IPS-NIHi7 (cell line): Measurements from ENCODE around the gene PIK3R5.

Experiments
- DNase-seq: peaks from one replicate; pipeline ENCODE4 v3.0.0; 2012; ENCODE audit warnings: mixed read lengths; ENCODE audit errors: extremely low spot score

PIK3R5 gene

GRCh38 chr17:8924595-8924994 is 40.9 kb downstream of the PIK3R5 start:
- no peak for DNase-seq

- DNase-seq: no peak
Measured at GRCh38 chr17:8923762-8924161, 41.7 kb downstream of the PIK3R5 start.

GRCh38 chr17:8922928-8923327 is 42.6 kb downstream of the PIK3R5 start:
- no peak for DNase-seq

- no peak for DNase-seq
Measured at GRCh38 chr17:8922451-8922850, 43.1 kb downstream of the PIK3R5 start.

- DNase-seq: no peak
Measured at GRCh38 chr17:8921147-8921546, 44.4 kb downstream of the PIK3R5 start.

GRCh38 chr17:8918807-8919465 is 46.6 kb downstream of the PIK3R5 start:
- no peak for DNase-seq

GRCh38 chr17:8916466-8916865 is 49.0 kb downstream of the PIK3R5 start:
- DNase-seq: no peak

GRCh38 chr17:8914554-8914953 is 51.0 kb downstream of the PIK3R5 start:
- DNase-seq: no peak

GRCh38 chr17:8913879-8914278 is 51.6 kb downstream of the PIK3R5 start:
- no peak for DNase-seq

GRCh38 chr17:8913091-8913490 is 52.4 kb downstream of the PIK3R5 start:
- DNase-seq: no peak

- no peak for DNase-seq
Measured at GRCh38 chr17:8912084-8912981, 53.2 kb downstream of the PIK3R5 start.

GRCh38 chr17:8910969-8911604 is 54.4 kb downstream of the PIK3R5 start:
- DNase-seq: no peak

GRCh38 chr17:8909586-8910270 is 55.8 kb downstream of the PIK3R5 start:
- DNase-seq: no peak

GRCh38 chr17:8905331-8905730 is 60.2 kb downstream of the PIK3R5 start:
- no peak for DNase-seq

GRCh38 chr17:8904686-8905085 is 60.8 kb downstream of the PIK3R5 start:
- DNase-seq: no peak

GRCh38 chr17:8904201-8904600 is 61.3 kb downstream of the PIK3R5 start:
- no peak for DNase-seq

GRCh38 chr17:8900626-8901585 is 64.6 kb downstream of the PIK3R5 start:
- DNase-seq: no peak

- DNase-seq: no peak
Measured at GRCh38 chr17:8900207-8900606, 65.3 kb downstream of the PIK3R5 start.

GRCh38 chr17:8898636-8899035 is 66.9 kb downstream of the PIK3R5 start:
- no peak for DNase-seq

- DNase-seq: no peak
Measured at GRCh38 chr17:8898126-8898525, 67.4 kb downstream of the PIK3R5 start.
